ENCODE measurements around the gene SUCNR1. TPM values are rescaled to one million over a fixed set of nuclear protein-coding genes. Genes with fewer than 3 reads are reported as not detected.

SUCNR1 gene
- total and polyA plus RNA-seq, 8 donors = 0.12 to 0.92 (median 0.58) TPM; not detected in 5

GRCh38 chr3:151903501-151903991 lies 30.1 kb downstream of the SUCNR1 start:
- DNase-seq = peak in 1 of 2 donors; percentile 32
- Histone ChIP-seq H3K9me3 (no peaks in the 10 kb centered on the region), H3K36me3 (no peaks in the 10 kb centered on the region), H3K27me3 (no peaks in the 10 kb centered on the region), H3K27ac (no peak overlapping the region), H3K4me3 (no peak overlapping the region), H3K4me1 (peaks cover 0 to 40% (median 17%) of the 10 kb centered on the region in 4 donors)
- 27 to 39% (median 34%) methylated on average over 2 of the region's 2 CpGs for WGBS, 5 donors
- TF ChIP-seq EP300 (IDR thresholded peaks at IDR 0.05) (no peak), POLR2AphosphoS5 (IDR thresholded peaks at IDR 0.05) (peak in 1 of 3 donors; percentile 34)
- intact Hi-C loops (cut with DNase I; ENCODE audit: low total_unique reads) = no loop called here

GRCh38 chr3:151905647-151906046 lies 32.2 kb downstream of the SUCNR1 start:
- H3K9me3 ChIP-seq = no peaks in the 10 kb centered on the region
- DNase-seq = no peak
- H3K27ac ChIP-seq = no peak overlapping the region
- intact Hi-C loops (cut with DNase I; ENCODE audit: low total_unique reads) = no loop called here
- no peaks in the 10 kb centered on the region for H3K27me3 ChIP-seq
- H3K36me3 ChIP-seq = no peaks in the 10 kb centered on the region
- 89 to 97% (median 94%) methylated on average over 2 of the region's 2 CpGs for WGBS, 5 donors
- no peak for TF ChIP-seq EP300 (IDR thresholded peaks at IDR 0.05)
- no peak overlapping the region for H3K4me3 ChIP-seq
- H3K4me1 ChIP-seq = peaks cover 0 to 37% (median 13%) of the 10 kb centered on the region in 4 donors

- no peak overlapping the region for H3K27ac ChIP-seq
- H3K27me3 ChIP-seq = no peaks in the 10 kb centered on the region
- H3K36me3 ChIP-seq = no peaks in the 10 kb centered on the region
- intact Hi-C loops (cut with DNase I; ENCODE audit: low total_unique reads) = no loop called here
- TF ChIP-seq POLR2AphosphoS5 (IDR thresholded peaks at IDR 0.05) (no peak), EP300 (IDR thresholded peaks at IDR 0.05) (no peak), POLR2A (IDR thresholded peaks at IDR 0.05) (no peak)
- peaks cover 0 to 26% (median 7%) of the 10 kb centered on the region in 4 donors for H3K4me1 ChIP-seq
- no peak overlapping the region for H3K4me3 ChIP-seq
- H3K9me3 ChIP-seq = no peaks in the 10 kb centered on the region
- no peak for DNase-seq
- WGBS, 5 donors = 95 to 98% (median 95%) methylated on average over 2 of the region's 2 CpGs
Observed at GRCh38 chr3:151906751-151907150, 33.3 kb downstream of the SUCNR1 start.

- TF ChIP-seq POLR2A (IDR thresholded peaks at IDR 0.05) = no peak
- no peak for TF ChIP-seq POLR2AphosphoS5 (IDR thresholded peaks at IDR 0.05)
- no peak for TF ChIP-seq CTCF (IDR thresholded peaks at IDR 0.05)
- no peak for TF ChIP-seq EP300 (IDR thresholded peaks at IDR 0.05)
- Histone ChIP-seq H3K4me3 (no peak overlapping the region), H3K4me1 (peaks cover 0 to 10% (median 4%) of the 10 kb centered on the region in 4 donors), H3K27me3 (no peaks in the 10 kb centered on the region), H3K36me3 (no peaks in the 10 kb centered on the region), H3K9me3 (no peaks in the 10 kb centered on the region), H3K27ac (no peak overlapping the region)
- intact Hi-C loops (cut with DNase I; ENCODE audit: low total_unique reads) = no loop called here
- 93 to 97% (median 96%) methylated on average over 3 of the region's 3 CpGs for WGBS, 5 donors
- no peak for DNase-seq
Observed at GRCh38 chr3:151908399-151908798, 35.0 kb downstream of the SUCNR1 start.

GRCh38 chr3:151909681-151910405 lies 36.4 kb downstream of the SUCNR1 start:
- Histone ChIP-seq H3K27me3 (no peaks in the 10 kb centered on the region), H3K27ac (no peak overlapping the region), H3K9me3 (no peaks in the 10 kb centered on the region), H3K4me3 (no peak overlapping the region), H3K4me1 (no peaks in the 10 kb centered on the region), H3K36me3 (no peaks in the 10 kb centered on the region)
- no peak for DNase-seq
- 0 to 72% (median 25%) methylated on average over 1 of the region's 1 CpG for WGBS, 5 donors
- no peak for TF ChIP-seq POLR2A (IDR thresholded peaks at IDR 0.05)
- no peak for TF ChIP-seq POLR2AphosphoS5 (IDR thresholded peaks at IDR 0.05)
- no peak for TF ChIP-seq CTCF (IDR thresholded peaks at IDR 0.05)
- TF ChIP-seq EP300 (IDR thresholded peaks at IDR 0.05) = no peak
- intact Hi-C loops (cut with DNase I; ENCODE audit: low total_unique reads) = loop anchor here (10.0 kb wide), 1 partner anchor 465 kb away; no protein-coding TSS in a partner anchor

- no peak overlapping the region for H3K27ac ChIP-seq
- no peak for DNase-seq
- no peaks in the 10 kb centered on the region for H3K4me1 ChIP-seq
- WGBS, 5 donors = 88 to 94% (median 90%) methylated on average over 1 of the region's 1 CpG
- no peak for TF ChIP-seq POLR2AphosphoS5 (IDR thresholded peaks at IDR 0.05)
- no peaks in the 10 kb centered on the region for H3K9me3 ChIP-seq
- H3K4me3 ChIP-seq = no peak overlapping the region
- intact Hi-C loops (cut with DNase I; ENCODE audit: low total_unique reads) = loop anchor here (10.0 kb wide), 1 partner anchor 467 kb away; no protein-coding TSS in a partner anchor
- H3K36me3 ChIP-seq = no peaks in the 10 kb centered on the region
- H3K27me3 ChIP-seq = no peaks in the 10 kb centered on the region
Observed at GRCh38 chr3:151911462-151911861, 38.0 kb downstream of the SUCNR1 start.
